Smooth muscle cell (in vitro differentiated cells): Measurements from ENCODE around the gene TTC21B. TPM values are rescaled to one million over a fixed set of nuclear protein-coding genes. Genes with fewer than 3 reads are reported as not detected.
A peak's percentile ranks its signal among the peaks of the same experiment; 100 is the strongest.

Experiments
- DNase-seq: peaks from one replicate; lab custom pipeline; 2025; ENCODE audit not compliant: unreplicated experiment; lab: John Stamatoyannopoulos, UW
- H2AFZ ChIP-seq: fragments of 200-600 bp; sonication (generic); 2 replicates; pipeline ENCODE4 v1.6.0; 2016; ENCODE audit warnings: antibody characterized with exemption, low read depth, mild to moderate bottlenecking
- H3F3A ChIP-seq: fragments of 200-600 bp; sonication (generic); 2 replicates; pipeline ENCODE4 v1.6.0; 2017; ENCODE audit warnings: antibody characterized with exemption, low read depth
- H3K27ac ChIP-seq: fragments of 200-600 bp; sonication (generic); 2 replicates; pipeline ENCODE4 v1.5.1; 2016; ENCODE audit warnings: low read depth, mild to moderate bottlenecking
- H3K27me3 ChIP-seq: fragments of 200-600 bp; sonication (generic); 2 replicates; pipeline ENCODE4 v1.6.1; 2016; ENCODE audit warnings: low read depth, mild to moderate bottlenecking
- H3K36me3 ChIP-seq: fragments of 200-600 bp; sonication (generic); 2 replicates; pipeline ENCODE4 v1.5.1; 2016; ENCODE audit warnings: low read depth
- H3K4me1 ChIP-seq: fragments of 200-600 bp; sonication (generic); 2 replicates; pipeline ENCODE4 v1.5.1; 2016; ENCODE audit warnings: low read depth
- H3K4me2 ChIP-seq: fragments of 200-600 bp; sonication (generic); 2 replicates; pipeline ENCODE4 v1.6.0; 2016; ENCODE audit warnings: mild to moderate bottlenecking
- H3K4me3 ChIP-seq: fragments of 200-600 bp; sonication (generic); 2 replicates; pipeline ENCODE4 v1.5.1; 2016; ENCODE audit warnings: mild to moderate bottlenecking
- H3K79me2 ChIP-seq: fragments of 200-600 bp; sonication (generic); 2 replicates; pipeline ENCODE4 v1.6.0; 2016; ENCODE audit warnings: low read depth, mild to moderate bottlenecking
- H3K9ac ChIP-seq: fragments of 200-600 bp; sonication (generic); 2 replicates; pipeline ENCODE4 v1.6.0; 2016; ENCODE audit warnings: low read depth
- H3K9me3 ChIP-seq: fragments of 200-600 bp; sonication (generic); replicated peaks from 2 replicates; pipeline ENCODE4 v1.5.1; 2016; ENCODE audit warnings: low read depth
- H4K20me1 ChIP-seq: fragments of 200-600 bp; sonication (generic); 2 replicates; pipeline ENCODE4 v1.6.0; 2016; ENCODE audit warnings: low read depth
- CTCF ChIP-seq: fragments of 200-600 bp; sonication (generic); IDR thresholded peaks from 2 replicates; pipeline ENCODE4 v1.5.1; 2017; ENCODE audit warnings: borderline replicate concordance, mild to moderate bottlenecking, antibody characterized with exemption; ENCODE audit not compliant: insufficient read depth, poor library complexity, severe bottlenecking
- WGBS: methylation state at CpG from one replicate; pipeline ENCODE4 v1.1.7; 2016; ENCODE audit warnings: low lambda C conversion rate; 5-methylcytosine and 5-hydroxymethylcytosine counted together
- polyA plus RNA-seq: library from polyadenylated mRNA; unstranded; fragments of >200 nt; fragmentation: Nextera tagmentation; extraction: Ambion mirVana; gene quantifications from 2 replicates; pipeline ENCODE4 v1.2.1, GENCODE V29; 2016
- total RNA-seq: library from RNA; depleted of rRNA; stranded (reverse); fragments of >200 nt; gene quantifications from 2 replicates; pipeline ENCODE4 v1.2.3, GENCODE V29; 2014

TTC21B gene
- total and polyA plus RNA-seq, 2 experiments from 2014 or later = 5.5 to 48.0 TPM

DNA sequence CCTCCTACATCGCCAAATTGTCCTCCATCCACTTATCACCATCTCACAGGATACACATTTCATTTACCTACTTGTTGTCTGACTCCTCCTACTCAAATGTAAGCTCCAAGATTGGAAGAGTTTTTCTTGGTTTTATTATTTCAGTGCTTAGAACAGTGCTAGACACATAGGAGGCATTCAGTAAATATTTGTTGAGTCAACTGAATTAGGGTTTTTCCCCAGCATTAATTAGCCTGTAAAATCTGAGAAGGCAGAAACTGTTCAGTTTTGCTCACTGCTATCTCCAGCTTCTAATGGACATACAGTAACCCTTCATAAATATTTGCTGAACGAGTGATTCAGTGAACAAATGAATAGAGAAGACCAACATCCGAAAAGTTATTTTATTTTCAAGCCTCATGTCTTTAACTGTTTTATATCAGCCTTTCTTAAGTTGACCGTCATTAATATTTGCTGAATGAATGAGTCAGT lies 800 bp downstream of the TTC21B start:
- Histone ChIP-seq H3K9me3 (no peaks in the 10 kb centered on the region), H3K79me2 (peaks cover 34% of the 10 kb centered on the region), H3K4me1 (peaks cover 17% of the 10 kb centered on the region), H3K27ac (peak overlapping the region; percentile 78), H3K9ac (peak overlapping the region; percentile 87), H3K4me2 (peak overlapping the region; percentile 85), H3K27me3 (no peaks in the 10 kb centered on the region), H3K4me3 (peak overlapping the region; percentile 78), H4K20me1 (peaks cover 18% of the 10 kb centered on the region), H3F3A (peaks cover 6% of the 10 kb centered on the region), H3K36me3 (peaks cover 2% of the 10 kb centered on the region), H2AFZ (peak overlapping the region; percentile 67)
- no peak for TF ChIP-seq CTCF
- WGBS = 11% methylated on average over 4 of the region's 4 CpGs
- no peak for DNase-seq

- Histone ChIP-seq H3K79me2 (peaks cover 34% of the 10 kb centered on the region), H3K4me3 (peak overlapping the region; percentile 78), H3K27me3 (no peaks in the 10 kb centered on the region), H3F3A (peaks cover 6% of the 10 kb centered on the region), H2AFZ (no peak overlapping the region), H3K36me3 (peaks cover 2% of the 10 kb centered on the region), H3K27ac (peak overlapping the region; percentile 78), H3K9ac (no peak overlapping the region), H4K20me1 (peaks cover 18% of the 10 kb centered on the region), H3K4me1 (peaks cover 17% of the 10 kb centered on the region), H3K4me2 (peak overlapping the region; percentile 85), H3K9me3 (no peaks in the 10 kb centered on the region)
- DNase-seq = no peak
- 0% methylated on average over 1 of the region's 1 CpG for WGBS
- no peak for TF ChIP-seq CTCF
These were observed 1.5 kb downstream of the TTC21B start for GRCh38 chr2:165952085-165952484.

DNA sequence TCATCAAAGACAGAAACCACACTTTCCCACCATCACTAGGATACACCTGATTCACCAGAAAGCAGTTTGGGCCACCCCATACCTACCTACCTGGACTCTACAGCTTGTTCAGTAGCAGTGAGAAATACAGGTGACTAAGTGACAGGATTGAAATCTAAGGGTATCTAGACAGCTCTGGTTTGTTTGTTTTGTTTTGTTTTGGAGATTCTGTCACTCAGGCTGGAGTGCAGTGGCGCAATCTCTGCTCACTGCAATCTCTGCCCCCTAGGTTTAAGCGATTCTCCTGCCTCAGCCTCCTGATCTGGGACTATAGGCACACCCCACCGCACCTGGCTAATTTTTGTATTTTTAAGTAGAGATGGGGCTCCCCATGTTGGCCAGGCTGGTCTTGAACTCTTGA lies 3.1 kb downstream of the TTC21B start:
- peaks cover 2% of the 10 kb centered on the region for H3K36me3 ChIP-seq
- no peak overlapping the region for H3K9ac ChIP-seq
- no peak for DNase-seq
- no peak overlapping the region for H3K4me3 ChIP-seq
- no peak overlapping the region for H3K4me2 ChIP-seq
- peaks cover 18% of the 10 kb centered on the region for H4K20me1 ChIP-seq
- no peak overlapping the region for H2AFZ ChIP-seq
- no peaks in the 10 kb centered on the region for H3K27me3 ChIP-seq
- TF ChIP-seq CTCF = no peak
- H3K79me2 ChIP-seq = peaks cover 34% of the 10 kb centered on the region
- no peaks in the 10 kb centered on the region for H3K9me3 ChIP-seq
- no peak overlapping the region for H3K27ac ChIP-seq
- H3F3A ChIP-seq = peaks cover 6% of the 10 kb centered on the region
- WGBS = 96% methylated on average over 3 of the region's 3 CpGs
- peaks cover 17% of the 10 kb centered on the region for H3K4me1 ChIP-seq

DNA sequence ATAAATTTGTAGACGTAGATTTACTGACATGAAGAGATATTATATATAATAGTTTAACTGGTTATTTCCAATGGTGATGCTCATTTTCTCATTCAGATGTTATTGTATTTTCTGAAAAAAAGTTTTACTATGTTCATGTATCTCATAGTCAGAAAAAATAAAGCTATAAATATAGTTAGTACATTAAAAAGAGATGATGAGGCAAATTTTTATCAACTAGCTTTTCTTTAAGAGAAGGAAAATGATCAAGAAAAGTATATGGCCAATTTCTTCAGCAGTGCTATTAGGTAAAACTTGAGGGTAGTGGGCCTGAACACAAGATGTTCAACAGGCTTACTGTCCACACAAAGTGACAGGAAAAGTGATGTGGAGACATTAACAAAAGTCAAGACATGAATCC lies 11.7 kb downstream of the TTC21B start:
- WGBS = 100% methylated on average over 1 of the region's 1 CpG
- Histone ChIP-seq H2AFZ (no peak overlapping the region), H3K4me3 (no peak overlapping the region), H3K9ac (no peak overlapping the region), H3K4me2 (no peak overlapping the region), H3K27me3 (no peaks in the 10 kb centered on the region), H3K4me1 (no peaks in the 10 kb centered on the region), H4K20me1 (no peaks in the 10 kb centered on the region), H3K9me3 (no peaks in the 10 kb centered on the region), H3K36me3 (peaks cover 42% of the 10 kb centered on the region), H3K79me2 (peaks cover 8% of the 10 kb centered on the region), H3K27ac (no peak overlapping the region), H3F3A (no peaks in the 10 kb centered on the region)
- no peak for TF ChIP-seq CTCF
- DNase-seq = no peak
